Measurements from ENCODE around the gene POMC. TPM values are rescaled to one million over a fixed set of nuclear protein-coding genes. Genes with fewer than 3 reads are reported as not detected.
"Not testable (repeated sequence)": the region's sequence is repeated elsewhere in the genome, so short reads cannot be mapped to it uniquely, and the experiment has no call there.

The POMC gene
- total RNA-seq, 1 donor from 2014 or later, result 3.0 TPM

DNA sequence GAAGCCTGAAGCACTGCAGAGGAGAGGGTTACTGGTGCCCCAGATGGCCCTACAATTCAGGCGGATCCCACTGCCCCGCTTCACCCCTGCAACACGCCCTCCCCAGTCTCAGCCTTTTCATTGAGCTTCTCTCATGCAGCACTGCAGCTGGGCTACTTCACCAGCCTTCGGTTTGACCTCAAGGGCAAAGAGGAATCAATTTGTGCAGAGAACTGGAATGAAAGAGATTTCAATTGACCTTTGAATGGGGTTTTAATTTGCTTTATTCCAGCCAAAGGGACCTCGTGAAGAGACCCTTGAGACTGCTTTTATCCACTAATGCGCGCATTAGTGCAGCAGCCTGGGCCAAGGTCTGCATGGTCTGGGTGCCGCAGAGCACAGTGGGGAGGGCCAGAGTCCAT is 8.8 kb upstream of the POMC start:
- intact Hi-C loops (cut with micrococcal nuclease), result no loop called here

DNA sequence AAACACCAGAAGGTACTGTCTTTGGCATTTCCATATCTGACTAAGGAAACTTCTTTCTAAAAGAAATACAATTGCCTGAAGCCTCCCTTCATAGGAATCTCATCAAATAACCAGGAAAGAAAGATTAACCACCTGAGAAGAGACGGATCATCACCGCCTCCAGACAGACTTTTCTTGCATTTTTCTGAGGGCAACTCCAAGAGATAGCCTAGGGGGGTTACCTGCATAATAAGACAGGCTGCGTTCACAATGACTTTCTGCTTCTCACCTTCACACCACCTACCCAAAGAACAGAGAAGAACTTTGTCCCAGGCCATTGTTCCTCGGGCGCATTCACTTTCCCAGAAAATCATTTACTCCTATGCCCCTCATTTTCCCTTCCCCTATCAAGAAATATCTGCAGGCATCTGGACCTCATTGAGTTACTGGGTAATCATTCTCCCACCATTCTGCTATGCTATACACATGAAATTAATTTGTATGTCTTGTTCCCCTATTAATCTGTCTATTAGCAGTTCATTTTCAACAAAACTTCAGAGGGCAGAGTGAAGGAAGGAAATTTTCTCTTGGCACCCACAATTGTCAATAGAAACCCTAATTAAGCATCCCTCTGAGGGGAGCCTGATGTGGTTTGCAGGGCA is 8.3 kb upstream of the POMC start:
- intact Hi-C loops (cut with micrococcal nuclease), result no loop called here

DNA sequence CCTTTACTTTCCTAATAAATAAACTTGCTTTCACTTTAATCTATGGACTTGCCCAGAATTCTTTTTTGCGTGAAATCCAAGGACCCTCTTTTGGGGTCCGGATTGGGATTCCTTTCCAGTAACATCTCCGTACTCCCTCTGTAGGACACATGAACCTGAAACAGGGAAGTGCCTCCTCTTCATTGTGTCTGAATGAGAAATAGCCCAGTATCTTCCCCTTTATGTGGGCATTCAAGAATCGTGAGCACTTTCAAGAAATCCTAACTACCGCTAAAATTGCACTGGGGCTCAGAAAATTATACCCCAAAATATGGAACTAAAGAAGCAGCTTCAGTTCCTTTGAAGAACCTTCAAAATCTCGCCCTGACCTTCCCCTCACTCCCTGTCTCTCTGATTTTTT is 7.8 kb upstream of the POMC start:
- intact Hi-C loops (cut with micrococcal nuclease), result no loop called here

GRCh38 chr2:25174192-25174861 is 5.9 kb upstream of the POMC start:
- intact Hi-C loops (cut with micrococcal nuclease), result no loop called here

DNA sequence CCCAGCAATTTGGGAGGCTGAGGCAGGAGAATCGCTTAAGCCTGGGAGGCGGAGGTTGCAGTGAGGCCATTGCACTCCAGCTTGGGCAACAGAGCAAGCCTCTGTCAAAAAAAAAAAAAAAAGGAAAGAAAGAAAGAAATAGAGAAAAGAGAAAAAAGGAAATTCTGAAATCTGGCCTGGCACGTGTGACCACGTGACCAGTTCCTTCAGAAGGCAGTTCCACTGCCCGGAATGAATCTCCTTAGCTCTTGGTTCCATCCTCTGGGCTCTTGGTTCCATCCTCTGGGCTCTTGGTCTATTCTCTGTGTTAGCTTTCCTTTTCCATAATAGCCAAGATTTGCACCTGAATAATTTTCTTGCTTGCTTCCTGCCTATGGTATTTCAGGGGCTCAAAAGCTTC is 5.3 kb upstream of the POMC start:
- intact Hi-C loops (cut with micrococcal nuclease), result no loop called here

GRCh38 chr2:25170888-25171287 is 2.5 kb upstream of the POMC start:
- intact Hi-C loops (cut with micrococcal nuclease), result no loop called here

DNA sequence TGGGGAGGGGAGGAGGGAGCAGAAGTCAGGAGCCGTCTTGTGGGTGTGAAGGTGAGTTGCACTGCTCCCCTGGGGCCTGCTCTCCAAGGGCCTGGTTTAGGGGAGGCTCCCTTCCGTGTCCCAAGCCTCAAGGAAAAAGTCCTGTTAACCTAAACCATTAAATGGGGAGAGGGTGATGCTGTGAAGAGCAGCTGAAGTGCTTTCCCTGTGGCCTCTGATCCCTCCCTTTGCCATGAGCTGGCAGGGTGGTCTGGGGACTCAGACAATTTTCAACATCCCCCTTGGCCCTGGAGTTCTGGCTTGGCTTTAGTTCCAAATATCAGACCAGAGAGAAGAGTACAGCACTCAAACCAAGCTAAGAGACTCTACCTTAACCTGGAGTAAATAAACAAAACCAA is 692 bp upstream of the POMC start:
- intact Hi-C loops (cut with micrococcal nuclease), result no loop called here

DNA sequence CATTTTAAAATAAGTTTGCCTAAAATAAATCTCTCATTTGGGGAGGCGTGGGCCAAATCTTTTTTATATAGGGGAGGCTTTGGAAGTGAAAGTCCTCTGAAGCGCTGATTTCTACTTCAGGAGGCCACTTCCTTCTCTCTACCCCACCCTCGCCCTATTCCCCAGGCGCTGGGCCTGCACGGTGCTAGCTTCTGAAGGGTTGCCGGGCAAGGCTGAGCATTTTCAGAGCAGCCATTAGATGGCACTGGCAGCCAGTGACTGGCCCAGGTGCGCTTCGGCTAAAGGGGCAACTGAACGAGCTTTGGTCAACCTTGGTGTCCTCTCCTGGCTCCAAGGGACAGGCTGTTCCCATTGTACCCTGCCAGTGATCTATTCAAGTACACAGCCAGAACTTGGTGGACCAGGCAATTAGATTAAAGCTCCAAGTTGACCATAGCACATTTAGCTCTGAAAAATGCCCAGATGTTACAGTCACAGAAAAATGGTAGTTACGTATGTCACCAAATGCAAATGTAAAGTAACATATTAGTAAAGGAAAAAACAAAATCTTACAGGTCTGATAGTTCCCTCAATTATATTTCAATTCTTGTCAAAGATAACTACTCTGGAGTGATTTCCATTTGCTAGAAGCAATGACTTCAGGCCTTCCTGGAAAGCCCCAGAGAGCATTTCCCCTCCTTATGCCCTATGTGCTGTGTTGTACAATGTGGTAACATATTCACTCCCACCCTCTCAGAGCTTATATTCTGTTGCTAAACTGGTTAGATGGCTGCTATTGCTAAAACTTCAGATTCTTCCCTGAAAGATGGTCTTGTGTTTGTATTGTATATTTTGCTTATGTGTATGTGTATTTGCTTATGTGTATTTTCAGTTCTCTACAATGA is 2.1 kb downstream of the POMC start:
- intact Hi-C loops (cut with micrococcal nuclease), result loop anchor here (1.0 kb wide), 1 partner anchor 30 kb away; no protein-coding TSS in a partner anchor

DNA sequence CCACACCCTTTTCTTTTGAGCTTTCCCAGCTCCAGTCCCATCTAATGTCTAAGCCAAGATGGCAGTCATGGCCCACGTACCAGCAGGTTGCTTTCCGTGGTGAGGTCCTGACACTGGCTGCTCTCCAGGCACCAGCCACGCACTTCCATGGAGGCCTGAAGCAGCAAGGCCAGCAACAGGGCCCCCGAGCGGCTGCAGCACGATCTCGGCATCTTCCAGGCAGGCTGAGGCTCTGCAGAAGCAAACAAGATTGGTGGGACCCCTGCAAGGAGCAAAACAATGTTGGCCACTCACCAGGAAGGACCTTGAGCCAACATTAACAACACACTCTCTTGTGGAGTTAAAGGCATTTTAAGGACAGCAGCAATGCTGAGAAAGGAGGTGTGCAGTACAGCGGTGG is 3.8 kb downstream of the POMC start:
- intact Hi-C loops (cut with micrococcal nuclease), result no loop called here

DNA sequence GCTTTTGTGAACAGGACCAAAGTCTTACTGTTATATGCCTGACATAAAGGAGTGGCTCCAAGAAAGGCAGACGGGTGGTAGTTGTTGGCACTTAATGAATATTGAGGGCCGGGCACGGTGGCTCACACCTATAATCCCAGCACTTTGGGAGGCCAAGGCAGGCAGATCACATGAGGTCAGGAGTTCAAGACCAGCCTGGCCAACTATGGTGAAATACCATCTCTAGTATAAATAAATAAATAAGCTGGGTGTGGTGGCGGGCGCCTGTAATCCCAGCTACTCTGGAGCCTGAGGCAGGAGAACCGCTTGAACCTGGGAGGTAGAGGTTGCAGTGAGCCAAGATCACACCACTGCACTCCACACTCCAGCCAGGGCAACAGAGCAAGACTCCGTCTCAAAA is 6.3 kb downstream of the POMC start:
- intact Hi-C loops (cut with micrococcal nuclease), result not testable (repeated sequence)

DNA sequence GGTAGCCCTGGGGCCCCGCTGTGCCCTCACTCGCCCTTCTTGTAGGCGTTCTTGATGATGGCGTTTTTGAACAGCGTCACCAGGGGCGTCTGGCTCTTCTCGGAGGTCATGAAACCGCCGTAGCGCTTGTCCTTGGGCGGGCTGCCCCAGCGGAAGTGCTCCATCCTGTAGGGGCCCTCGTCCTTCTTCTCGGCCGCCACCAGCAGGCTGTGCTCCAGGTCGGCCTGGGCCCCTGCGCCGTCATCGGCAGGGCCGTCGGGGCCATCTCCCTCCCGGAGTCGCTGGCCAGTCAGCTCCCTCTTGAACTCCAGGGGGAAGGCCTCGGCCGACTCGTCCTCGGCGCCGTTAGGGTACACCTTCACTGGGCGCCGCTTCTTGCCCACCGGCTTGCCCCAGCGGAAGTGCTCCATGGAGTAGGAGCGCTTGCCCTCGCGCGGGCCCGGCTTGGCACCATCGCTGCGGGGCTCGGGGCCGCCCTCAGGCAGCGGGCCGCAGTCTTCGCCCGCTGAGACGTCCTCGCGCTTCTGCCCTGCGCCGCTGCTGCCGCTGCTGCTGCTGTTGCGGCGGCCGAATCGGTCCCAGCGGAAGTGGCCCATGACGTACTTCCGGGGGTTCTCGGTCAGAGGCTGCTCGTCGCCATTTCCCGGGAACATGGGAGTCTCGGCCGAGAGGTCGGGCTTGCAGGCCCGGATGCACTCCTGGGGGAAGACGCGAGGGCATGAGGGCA is 7.2 kb downstream of the POMC start:
- intact Hi-C loops (cut with micrococcal nuclease), result no loop called here

GRCh38 chr2:25160376-25160775 is 8.0 kb downstream of the POMC start:
- intact Hi-C loops (cut with micrococcal nuclease), result no loop called here

GRCh38 chr2:25159949-25160348 is 8.4 kb downstream of the POMC start:
- intact Hi-C loops (cut with micrococcal nuclease), result no loop called here

DNA sequence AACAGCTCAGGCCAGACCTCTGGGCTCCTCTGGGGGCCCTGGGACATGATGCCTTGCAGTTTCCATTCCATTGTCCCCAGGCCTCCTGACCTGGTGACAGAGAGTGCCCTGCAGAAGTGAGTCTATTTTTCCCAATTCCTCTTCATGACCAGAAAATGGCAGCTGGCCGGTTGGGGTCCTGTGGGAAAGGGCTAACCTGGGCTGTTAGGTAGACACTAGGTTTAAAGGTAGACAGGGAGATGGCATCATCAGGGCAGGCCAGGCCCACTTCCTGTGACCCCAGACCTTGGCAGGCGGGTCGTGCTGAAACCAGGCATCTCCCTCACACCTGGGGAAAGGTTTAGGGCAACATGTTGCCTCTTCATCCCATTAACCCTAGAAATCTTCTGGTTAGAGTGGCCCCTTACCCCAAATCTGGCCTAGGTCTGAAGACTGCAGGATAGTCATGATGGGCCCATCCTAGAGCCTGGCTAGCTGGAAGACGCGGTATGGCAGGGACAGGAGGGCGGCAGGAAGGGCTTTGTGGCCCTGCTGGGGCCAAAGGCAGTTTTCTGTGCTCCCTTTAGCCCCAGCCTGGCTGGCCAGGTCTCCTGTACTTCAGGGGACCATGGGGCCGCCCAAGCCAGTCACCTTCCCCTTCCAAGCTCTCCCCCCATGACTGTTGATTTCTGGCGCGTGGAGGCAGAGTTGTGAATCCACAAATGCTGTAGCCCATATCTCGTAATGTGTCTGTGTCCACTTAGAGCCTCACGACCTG is 10.1 kb downstream of the POMC start:
- intact Hi-C loops (cut with micrococcal nuclease), result no loop called here

DNA sequence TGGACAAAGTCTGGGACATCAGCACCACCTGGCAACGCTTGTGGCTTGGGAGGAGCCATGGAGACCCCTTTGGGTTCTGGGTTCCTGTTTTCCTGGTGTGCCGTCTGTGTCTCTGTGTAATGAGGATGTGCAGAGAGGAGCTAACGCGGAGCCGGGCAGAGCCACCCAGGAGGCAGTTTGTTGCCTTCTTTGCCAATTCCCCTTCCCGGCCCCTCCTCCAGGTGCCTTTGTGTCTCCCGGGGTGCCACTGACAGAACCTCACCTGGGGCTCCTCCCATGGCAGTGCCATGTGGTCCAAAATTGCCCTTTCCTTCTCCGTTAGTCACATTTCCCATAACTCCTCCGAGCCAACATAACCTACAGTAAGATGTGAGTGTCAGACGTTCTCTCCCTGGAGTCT is 13.0 kb downstream of the POMC start:
- intact Hi-C loops (cut with micrococcal nuclease), result no loop called here

DNA sequence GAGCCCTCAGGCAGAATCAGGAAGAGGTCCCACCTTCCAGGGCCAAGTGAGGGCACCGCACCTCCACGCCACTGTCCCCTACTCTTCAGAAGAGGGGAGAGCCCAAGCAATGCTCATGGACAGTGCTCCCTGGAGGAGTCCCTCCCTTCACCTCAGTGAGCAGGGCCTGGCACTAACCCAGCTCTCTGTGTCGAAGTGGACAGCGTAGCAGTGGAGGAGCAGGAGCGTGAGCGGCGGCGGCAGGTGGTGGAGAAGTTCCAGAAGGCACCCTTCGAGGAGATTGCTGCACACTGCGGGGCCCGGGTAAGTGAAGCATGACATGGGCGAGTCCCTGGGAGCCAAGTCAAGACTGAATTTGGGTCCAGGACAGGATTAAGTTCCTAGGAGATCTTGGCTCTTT is 16.7 kb downstream of the POMC start:
- intact Hi-C loops (cut with micrococcal nuclease), result no loop called here

- intact Hi-C loops (cut with micrococcal nuclease), result not testable (repeated sequence)
These were observed 17.4 kb downstream of the POMC start for GRCh38 chr2:25150993-25151392.

DNA sequence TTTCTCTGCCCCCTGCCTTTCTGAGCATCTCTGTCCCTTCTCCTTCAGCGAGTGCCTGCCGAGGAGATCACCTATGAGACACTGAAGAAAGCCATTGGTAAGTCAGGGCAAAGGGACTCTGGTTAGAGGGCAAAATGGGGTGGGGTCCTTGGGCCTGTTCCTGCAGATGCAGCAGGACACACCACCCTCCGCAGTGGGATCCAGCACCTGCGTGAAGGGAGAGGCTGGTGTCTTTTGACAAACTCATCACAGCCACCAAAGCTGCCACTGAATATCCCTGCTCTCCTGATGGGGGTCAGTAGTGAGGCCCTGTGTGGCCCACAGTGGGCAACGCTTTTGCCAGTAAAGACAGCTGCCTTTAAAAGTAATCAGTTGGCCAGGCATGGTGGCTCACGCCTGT is 18.7 kb downstream of the POMC start:
- intact Hi-C loops (cut with micrococcal nuclease), result no loop called here

DNA sequence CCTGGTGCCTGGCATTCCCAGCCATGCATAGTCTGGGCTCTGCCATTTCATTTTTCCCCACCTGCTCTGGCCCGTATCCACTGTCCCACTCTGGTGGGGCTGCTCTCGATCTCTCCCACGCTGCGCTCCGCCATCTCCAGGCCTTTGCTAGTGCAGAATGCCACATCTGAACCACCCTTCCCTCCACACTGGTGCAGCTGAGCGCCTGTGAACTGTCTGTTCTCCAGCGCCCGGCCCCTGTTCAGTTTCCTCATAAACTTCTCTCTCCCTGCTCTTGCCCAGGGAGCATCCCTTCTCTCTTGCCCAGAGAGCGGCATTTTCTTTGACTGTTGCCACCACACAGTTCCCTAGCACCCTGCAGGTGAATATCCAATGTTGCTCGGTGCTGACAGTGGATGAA is 21.5 kb downstream of the POMC start:
- intact Hi-C loops (cut with micrococcal nuclease), result no loop called here

- intact Hi-C loops (cut with micrococcal nuclease), result no loop called here
These were observed 22.6 kb downstream of the POMC start for GRCh38 chr2:25145803-25146202.

DNA sequence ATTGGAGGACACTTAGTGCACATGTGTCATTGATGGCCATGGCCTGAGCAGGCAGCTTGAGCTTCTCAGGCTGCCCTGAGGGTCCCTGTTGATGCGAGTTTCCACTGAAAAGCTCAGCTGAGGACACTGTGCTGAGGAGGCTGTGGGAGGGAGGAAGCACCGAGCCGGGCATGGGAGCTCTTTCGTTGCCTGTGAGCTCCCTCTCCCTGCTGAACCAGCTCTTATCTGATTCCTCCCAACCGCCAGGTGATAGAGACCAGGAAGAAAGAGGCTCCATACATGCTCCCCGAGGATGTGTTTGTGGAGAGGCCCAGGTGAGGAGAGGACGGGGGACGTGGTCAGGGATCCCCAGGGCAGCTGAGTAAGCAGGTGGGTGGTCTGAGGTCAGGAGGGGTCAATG is 27.3 kb downstream of the POMC start:
- intact Hi-C loops (cut with micrococcal nuclease), result no loop called here
